ENCODE results near the gene CRTAC1.

The CRTAC1 gene

GRCh38 chr10:97915346-97916131, 114.9 kb downstream of the CRTAC1 start:
- Mint-ChIP-seq H3K27ac (no peak overlapping the region), H3K9me3 (no peaks in the 10 kb centered on the region), H3K27me3 (peaks cover 34% of the 10 kb centered on the region), H3K36me3 (no peaks in the 10 kb centered on the region), H3K4me1 (peaks cover 2% of the 10 kb centered on the region), H3K4me3 (no peak overlapping the region)
- DNase-seq = no peak
- CTCF ChIA-PET = interaction anchor here (0.9 to 6.5 kb wide), 18 partner anchors 8 to 552 kb away, joined by 3 to 140 read pairs (median 4); no protein-coding TSS in a partner anchor

GRCh38 chr10:97914837-97915211, 115.6 kb downstream of the CRTAC1 start:
- peaks cover 2% of the 10 kb centered on the region for H3K4me1 Mint-ChIP-seq
- H3K9me3 Mint-ChIP-seq = no peaks in the 10 kb centered on the region
- no peak overlapping the region for H3K27ac Mint-ChIP-seq
- peak; percentile 84 for DNase-seq
- CTCF ChIA-PET = interaction anchor here (0.8 to 6.5 kb wide), 20 partner anchors 8 to 553 kb away, joined by 3 to 140 read pairs (median 4); no protein-coding TSS in a partner anchor
- peaks cover 32% of the 10 kb centered on the region for H3K27me3 Mint-ChIP-seq
- no peaks in the 10 kb centered on the region for H3K36me3 Mint-ChIP-seq
- H3K4me3 Mint-ChIP-seq = no peak overlapping the region

GRCh38 chr10:97914171-97914836, 116.1 kb downstream of the CRTAC1 start:
- CTCF ChIA-PET = interaction anchor here (0.8 to 6.5 kb wide), 19 partner anchors 9 to 395 kb away, joined by 3 to 140 read pairs (median 4); no protein-coding TSS in a partner anchor
- Mint-ChIP-seq H3K4me3 (no peak overlapping the region), H3K27ac (no peak overlapping the region)

GRCh38 chr10:97913614-97914013, 116.8 kb downstream of the CRTAC1 start:
- peaks cover 33% of the 10 kb centered on the region for H3K27me3 Mint-ChIP-seq
- no peaks in the 10 kb centered on the region for H3K36me3 Mint-ChIP-seq
- CTCF ChIA-PET = interaction anchor here (6.5 kb wide), 1 partner anchor 129 kb away, joined by 140 read pairs; no protein-coding TSS in a partner anchor
- H3K27ac Mint-ChIP-seq = no peak overlapping the region
- H3K9me3 Mint-ChIP-seq = no peaks in the 10 kb centered on the region
- no peak for DNase-seq
- H3K4me3 Mint-ChIP-seq = no peak overlapping the region
- H3K4me1 Mint-ChIP-seq = peaks cover 2% of the 10 kb centered on the region

More at GRCh38 chr10:97914171-97914836, 116.1 kb downstream of the CRTAC1 start:
- H3K9me3 Mint-ChIP-seq = no peaks in the 10 kb centered on the region
- peaks cover 2% of the 10 kb centered on the region for H3K4me1 Mint-ChIP-seq
- no peak for DNase-seq
- H3K27me3 Mint-ChIP-seq = peaks cover 32% of the 10 kb centered on the region
- H3K36me3 Mint-ChIP-seq = no peaks in the 10 kb centered on the region

GRCh38 chr10:97913193-97913592, 117.2 kb downstream of the CRTAC1 start:
- Mint-ChIP-seq H3K36me3 (no peaks in the 10 kb centered on the region), H3K27ac (no peak overlapping the region)
- CTCF ChIA-PET = interaction anchor here (0.6 to 6.5 kb wide), 2 partner anchors 93 to 130 kb away, joined by 3 to 140 read pairs; no protein-coding TSS in a partner anchor

GRCh38 chr10:97911217-97911616, 119.2 kb downstream of the CRTAC1 start:
- CTCF ChIA-PET = interaction anchor here (1.5 to 3.0 kb wide), 2 partner anchors 131 to 134 kb away, joined by 8 to 22 read pairs; no protein-coding TSS in a partner anchor
- no peaks in the 10 kb centered on the region for H3K9me3 Mint-ChIP-seq
- H3K36me3 Mint-ChIP-seq = no peaks in the 10 kb centered on the region

More at GRCh38 chr10:97913193-97913592, 117.2 kb downstream of the CRTAC1 start:
- peaks cover 2% of the 10 kb centered on the region for H3K4me1 Mint-ChIP-seq
- no peaks in the 10 kb centered on the region for H3K9me3 Mint-ChIP-seq
- no peak overlapping the region for H3K4me3 Mint-ChIP-seq
- DNase-seq = no peak
- peaks cover 33% of the 10 kb centered on the region for H3K27me3 Mint-ChIP-seq

GRCh38 chr10:97910661-97911060, 119.8 kb downstream of the CRTAC1 start:
- Mint-ChIP-seq H3K9me3 (no peaks in the 10 kb centered on the region), H3K27ac (no peak overlapping the region), H3K36me3 (no peaks in the 10 kb centered on the region), H3K27me3 (peaks cover 43% of the 10 kb centered on the region), H3K4me3 (no peak overlapping the region), H3K4me1 (peaks cover 2% of the 10 kb centered on the region)
- CTCF ChIA-PET = interaction anchor here (1.5 to 3.0 kb wide), 2 partner anchors 131 to 135 kb away, joined by 8 to 22 read pairs; no protein-coding TSS in a partner anchor
- no peak for DNase-seq

More at GRCh38 chr10:97911217-97911616, 119.2 kb downstream of the CRTAC1 start:
- no peak overlapping the region for H3K27ac Mint-ChIP-seq
- H3K27me3 Mint-ChIP-seq = peaks cover 43% of the 10 kb centered on the region
- peaks cover 2% of the 10 kb centered on the region for H3K4me1 Mint-ChIP-seq
- DNase-seq = no peak
- H3K4me3 Mint-ChIP-seq = no peak overlapping the region

- no peak for DNase-seq
- H3K36me3 Mint-ChIP-seq = no peaks in the 10 kb centered on the region
- no peaks in the 10 kb centered on the region for H3K9me3 Mint-ChIP-seq
- no peak overlapping the region for H3K27ac Mint-ChIP-seq
- CTCF ChIA-PET = no interaction called here
- H3K4me1 Mint-ChIP-seq = no peaks in the 10 kb centered on the region
- H3K4me3 Mint-ChIP-seq = no peak overlapping the region
- peaks cover 49% of the 10 kb centered on the region for H3K27me3 Mint-ChIP-seq
Measured at GRCh38 chr10:97907830-97908229, 122.6 kb downstream of the CRTAC1 start.

GRCh38 chr10:97907211-97907610, 123.2 kb downstream of the CRTAC1 start:
- no peaks in the 10 kb centered on the region for H3K9me3 Mint-ChIP-seq
- H3K4me1 Mint-ChIP-seq = no peaks in the 10 kb centered on the region
- peaks cover 46% of the 10 kb centered on the region for H3K27me3 Mint-ChIP-seq
- CTCF ChIA-PET = no interaction called here
- no peak overlapping the region for H3K27ac Mint-ChIP-seq
- no peak for DNase-seq
- H3K36me3 Mint-ChIP-seq = no peaks in the 10 kb centered on the region
- no peak overlapping the region for H3K4me3 Mint-ChIP-seq

GRCh38 chr10:97905276-97905675, 125.1 kb downstream of the CRTAC1 start:
- CTCF ChIA-PET = interaction anchor here (1.4 to 2.7 kb wide), 3 partner anchors 10 to 113 kb away, joined by 5 to 13 read pairs (median 6); no protein-coding TSS in a partner anchor
- H3K36me3 Mint-ChIP-seq = no peaks in the 10 kb centered on the region
- H3K27me3 Mint-ChIP-seq = peaks cover 45% of the 10 kb centered on the region
- H3K4me1 Mint-ChIP-seq = no peaks in the 10 kb centered on the region
- no peaks in the 10 kb centered on the region for H3K9me3 Mint-ChIP-seq
- DNase-seq = no peak
- H3K27ac Mint-ChIP-seq = no peak overlapping the region
- no peak overlapping the region for H3K4me3 Mint-ChIP-seq

- Mint-ChIP-seq H3K27ac (no peak overlapping the region), H3K36me3 (no peaks in the 10 kb centered on the region), H3K9me3 (no peaks in the 10 kb centered on the region), H3K27me3 (peaks cover 47% of the 10 kb centered on the region), H3K4me1 (no peaks in the 10 kb centered on the region), H3K4me3 (no peak overlapping the region)
- CTCF ChIA-PET = interaction anchor here (1.4 to 2.7 kb wide), 3 partner anchors 10 to 113 kb away, joined by 5 to 13 read pairs (median 6); no protein-coding TSS in a partner anchor
- no peak for DNase-seq
Measured at GRCh38 chr10:97904576-97904975, 125.8 kb downstream of the CRTAC1 start.

GRCh38 chr10:97904018-97904381, 126.4 kb downstream of the CRTAC1 start:
- no peaks in the 10 kb centered on the region for H3K36me3 Mint-ChIP-seq

GRCh38 chr10:97903128-97904017, 127.0 kb downstream of the CRTAC1 start:
- Mint-ChIP-seq H3K36me3 (no peaks in the 10 kb centered on the region), H3K4me1 (no peaks in the 10 kb centered on the region), H3K27me3 (peaks cover 40% of the 10 kb centered on the region), H3K27ac (no peak overlapping the region), H3K4me3 (no peak overlapping the region), H3K9me3 (no peaks in the 10 kb centered on the region)
- no peak for DNase-seq
- CTCF ChIA-PET = interaction anchor here (0.8 to 2.7 kb wide), 5 partner anchors 12 to 202 kb away, joined by 3 to 13 read pairs (median 6); no protein-coding TSS in a partner anchor

More at GRCh38 chr10:97904018-97904381, 126.4 kb downstream of the CRTAC1 start:
- no peaks in the 10 kb centered on the region for H3K9me3 Mint-ChIP-seq
- H3K4me3 Mint-ChIP-seq = no peak overlapping the region
- H3K4me1 Mint-ChIP-seq = no peaks in the 10 kb centered on the region
- DNase-seq = no peak
- no peak overlapping the region for H3K27ac Mint-ChIP-seq
- H3K27me3 Mint-ChIP-seq = peaks cover 45% of the 10 kb centered on the region
- CTCF ChIA-PET = interaction anchor here (0.8 to 2.7 kb wide), 3 partner anchors 11 to 112 kb away, joined by 3 to 13 read pairs (median 6); no protein-coding TSS in a partner anchor
